ENCODE measurements around the gene CUTC. TPM values are rescaled to one million over a fixed set of nuclear protein-coding genes. Genes with fewer than 3 reads are reported as not detected.

The CUTC gene
- total and polyA plus RNA-seq, 4 donors: 10.3 to 23.4 (median 17.3) TPM

DNA sequence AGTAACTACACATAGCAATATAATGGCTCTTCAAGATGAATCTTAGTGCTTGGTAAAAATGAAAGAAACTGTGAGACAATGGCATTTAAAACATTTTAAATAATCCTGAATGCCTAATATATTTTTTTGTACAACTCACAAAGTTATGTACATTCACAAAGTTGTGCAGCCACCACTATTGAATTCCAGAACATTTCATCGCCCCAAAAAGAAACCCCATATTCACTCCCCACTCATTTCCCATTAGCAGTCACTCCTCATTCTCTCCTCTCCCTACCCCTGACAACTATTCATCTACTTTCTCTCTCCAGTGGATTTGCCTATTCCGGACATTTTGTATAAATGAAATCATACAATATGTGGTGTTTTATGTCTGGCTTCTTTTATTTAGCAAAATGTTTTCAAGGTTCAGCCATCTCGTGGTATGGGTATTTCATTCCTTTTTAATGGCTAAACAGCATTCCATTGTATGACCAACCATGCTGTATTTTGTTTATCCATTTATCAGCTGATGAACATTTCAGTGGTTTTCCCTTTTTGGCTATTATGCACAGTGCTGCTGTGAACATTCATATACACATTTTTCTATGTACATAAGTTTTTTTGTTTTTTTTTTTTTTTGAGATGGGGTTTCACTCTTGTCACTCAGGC, 38.0 kb upstream of the CUTC start:
- WGBS: over 99% methylated on average over 3 of the region's 3 CpGs
- TF ChIP-seq EGR1 (IDR thresholded peaks at IDR 0.05; ENCODE audit: low read depth in 2 of 2) (no peak), HNF4G (IDR thresholded peaks at IDR 0.05) (no peak), GABPA (IDR thresholded peaks at IDR 0.05 in 1 of 2, conservative IDR thresholded peaks at IDR 0.05 in 1 of 2) (no peak), YY1 (IDR thresholded peaks at IDR 0.05) (no peak), RXRA (IDR thresholded peaks at IDR 0.05) (no peak), TAF1 (conservative IDR thresholded peaks at IDR 0.05) (no peak), FOXA1 (IDR thresholded peaks at IDR 0.05) (no peak), JUND (IDR thresholded peaks at IDR 0.05) (no peak), HNF4A (conservative IDR thresholded peaks at IDR 0.05) (no peak), RAD21 (IDR thresholded peaks at IDR 0.05) (no peak)
- TF ChIP-seq, protein P1, sequence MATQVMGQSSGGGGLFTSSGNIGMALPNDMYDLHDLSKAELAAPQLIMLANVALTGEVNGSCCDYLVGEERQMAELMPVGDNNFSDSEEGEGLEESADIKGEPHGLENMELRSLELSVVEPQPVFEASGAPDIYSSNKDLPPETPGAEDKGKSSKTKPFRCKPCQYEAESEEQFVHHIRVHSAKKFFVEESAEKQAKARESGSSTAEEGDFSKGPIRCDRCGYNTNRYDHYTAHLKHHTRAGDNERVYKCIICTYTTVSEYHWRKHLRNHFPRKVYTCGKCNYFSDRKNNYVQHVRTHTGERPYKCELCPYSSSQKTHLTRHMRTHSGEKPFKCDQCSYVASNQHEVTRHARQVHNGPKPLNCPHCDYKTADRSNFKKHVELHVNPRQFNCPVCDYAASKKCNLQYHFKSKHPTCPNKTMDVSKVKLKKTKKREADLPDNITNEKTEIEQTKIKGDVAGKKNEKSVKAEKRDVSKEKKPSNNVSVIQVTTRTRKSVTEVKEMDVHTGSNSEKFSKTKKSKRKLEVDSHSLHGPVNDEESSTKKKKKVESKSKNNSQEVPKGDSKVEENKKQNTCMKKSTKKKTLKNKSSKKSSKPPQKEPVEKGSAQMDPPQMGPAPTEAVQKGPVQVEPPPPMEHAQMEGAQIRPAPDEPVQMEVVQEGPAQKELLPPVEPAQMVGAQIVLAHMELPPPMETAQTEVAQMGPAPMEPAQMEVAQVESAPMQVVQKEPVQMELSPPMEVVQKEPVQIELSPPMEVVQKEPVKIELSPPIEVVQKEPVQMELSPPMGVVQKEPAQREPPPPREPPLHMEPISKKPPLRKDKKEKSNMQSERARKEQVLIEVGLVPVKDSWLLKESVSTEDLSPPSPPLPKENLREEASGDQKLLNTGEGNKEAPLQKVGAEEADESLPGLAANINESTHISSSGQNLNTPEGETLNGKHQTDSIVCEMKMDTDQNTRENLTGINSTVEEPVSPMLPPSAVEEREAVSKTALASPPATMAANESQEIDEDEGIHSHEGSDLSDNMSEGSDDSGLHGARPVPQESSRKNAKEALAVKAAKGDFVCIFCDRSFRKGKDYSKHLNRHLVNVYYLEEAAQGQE (IDR thresholded peaks at IDR 0.05): no peak
- TF ChIP-seq, protein P2, sequence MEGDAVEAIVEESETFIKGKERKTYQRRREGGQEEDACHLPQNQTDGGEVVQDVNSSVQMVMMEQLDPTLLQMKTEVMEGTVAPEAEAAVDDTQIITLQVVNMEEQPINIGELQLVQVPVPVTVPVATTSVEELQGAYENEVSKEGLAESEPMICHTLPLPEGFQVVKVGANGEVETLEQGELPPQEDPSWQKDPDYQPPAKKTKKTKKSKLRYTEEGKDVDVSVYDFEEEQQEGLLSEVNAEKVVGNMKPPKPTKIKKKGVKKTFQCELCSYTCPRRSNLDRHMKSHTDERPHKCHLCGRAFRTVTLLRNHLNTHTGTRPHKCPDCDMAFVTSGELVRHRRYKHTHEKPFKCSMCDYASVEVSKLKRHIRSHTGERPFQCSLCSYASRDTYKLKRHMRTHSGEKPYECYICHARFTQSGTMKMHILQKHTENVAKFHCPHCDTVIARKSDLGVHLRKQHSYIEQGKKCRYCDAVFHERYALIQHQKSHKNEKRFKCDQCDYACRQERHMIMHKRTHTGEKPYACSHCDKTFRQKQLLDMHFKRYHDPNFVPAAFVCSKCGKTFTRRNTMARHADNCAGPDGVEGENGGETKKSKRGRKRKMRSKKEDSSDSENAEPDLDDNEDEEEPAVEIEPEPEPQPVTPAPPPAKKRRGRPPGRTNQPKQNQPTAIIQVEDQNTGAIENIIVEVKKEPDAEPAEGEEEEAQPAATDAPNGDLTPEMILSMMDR (IDR thresholded peaks at IDR 0.05; ENCODE audit: low read depth, low read length, missing input control): no peak
- TF ChIP-seq, protein P3, sequence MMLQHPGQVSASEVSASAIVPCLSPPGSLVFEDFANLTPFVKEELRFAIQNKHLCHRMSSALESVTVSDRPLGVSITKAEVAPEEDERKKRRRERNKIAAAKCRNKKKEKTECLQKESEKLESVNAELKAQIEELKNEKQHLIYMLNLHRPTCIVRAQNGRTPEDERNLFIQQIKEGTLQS (IDR thresholded peaks at IDR 0.05): no peak
- TF ChIP-seq, protein P4, sequence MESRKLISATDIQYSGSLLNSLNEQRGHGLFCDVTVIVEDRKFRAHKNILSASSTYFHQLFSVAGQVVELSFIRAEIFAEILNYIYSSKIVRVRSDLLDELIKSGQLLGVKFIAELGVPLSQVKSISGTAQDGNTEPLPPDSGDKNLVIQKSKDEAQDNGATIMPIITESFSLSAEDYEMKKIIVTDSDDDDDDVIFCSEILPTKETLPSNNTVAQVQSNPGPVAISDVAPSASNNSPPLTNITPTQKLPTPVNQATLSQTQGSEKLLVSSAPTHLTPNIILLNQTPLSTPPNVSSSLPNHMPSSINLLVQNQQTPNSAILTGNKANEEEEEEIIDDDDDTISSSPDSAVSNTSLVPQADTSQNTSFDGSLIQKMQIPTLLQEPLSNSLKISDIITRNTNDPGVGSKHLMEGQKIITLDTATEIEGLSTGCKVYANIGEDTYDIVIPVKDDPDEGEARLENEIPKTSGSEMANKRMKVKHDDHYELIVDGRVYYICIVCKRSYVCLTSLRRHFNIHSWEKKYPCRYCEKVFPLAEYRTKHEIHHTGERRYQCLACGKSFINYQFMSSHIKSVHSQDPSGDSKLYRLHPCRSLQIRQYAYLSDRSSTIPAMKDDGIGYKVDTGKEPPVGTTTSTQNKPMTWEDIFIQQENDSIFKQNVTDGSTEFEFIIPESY (IDR thresholded peaks at IDR 0.05): no peak
- TF ChIP-seq, protein P5, sequence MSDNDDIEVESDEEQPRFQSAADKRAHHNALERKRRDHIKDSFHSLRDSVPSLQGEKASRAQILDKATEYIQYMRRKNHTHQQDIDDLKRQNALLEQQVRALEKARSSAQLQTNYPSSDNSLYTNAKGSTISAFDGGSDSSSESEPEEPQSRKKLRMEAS (IDR thresholded peaks at IDR 0.05): no peak
- H3K36me3 ChIP-seq (ENCODE audit: control insufficient read depth in 4 of 4, insufficient read depth in 3 of 4, low read depth in 1 of 4, low read length in 3 of 4): peaks cover 6 to 37% (median 20%) of the 10 kb centered on the region in 4 donors

More for the DNA sequence above, 38.0 kb upstream of the CUTC start:
- no peak for DNase-seq (ENCODE audit: low spot score)
- Histone ChIP-seq H3K9me3 (ENCODE audit: control insufficient read depth in 4 of 4, low read length in 3 of 4) (no peaks in the 10 kb centered on the region), H3K27me3 (ENCODE audit: control insufficient read depth in 4 of 4, insufficient read depth in 4 of 4, low read length in 3 of 4) (no peaks in the 10 kb centered on the region), H3K4me3 (ENCODE audit: low read depth in 1 of 3, low read length in 3 of 3) (no peak overlapping the region), H3K9ac (ENCODE audit: low read depth in 1 of 2, low read length in 2 of 2) (no peak overlapping the region), H3K4me1 (ENCODE audit: control insufficient read depth in 4 of 4, insufficient read depth in 4 of 4, low read length in 3 of 4) (peaks cover 0 to 16% (median 3%) of the 10 kb centered on the region in 4 donors), H3K27ac (ENCODE audit: low read depth in 1 of 2, low read length in 2 of 2) (no peak overlapping the region)

Data from liver (tissue), 9 donors.